Natural killer cell (primary cell): ENCODE results near the gene NDUFA13. TPM values are rescaled to one million over a fixed set of nuclear protein-coding genes. Genes with fewer than 3 reads are reported as not detected.

ENCODE experiments used
- ATAC-seq, 3 donors: fragments of 150-1000 bp in 2 of 3; fragments of 200-7000 bp in 1 of 3; cut with Tn5 transposase; 1 replicate in 1 of 3; 2 replicates in 2 of 3; pipeline ENCODE4 v1.10.0; 2021; ENCODE audit warnings: mild to moderate bottlenecking in 2 of 3, moderate library complexity in 2 of 3
- DNase-seq, 2 donors: peaks; one replicate each; pipeline versions ENCODE4 v3.0.0 to v3.0.0-alpha.2; 2013 to 2021; ENCODE audit warnings: mixed read lengths in 1 of 2
- H3K27ac ChIP-seq: one replicate; pipeline ENCODE4 v1.5.1; 2013; ENCODE audit warnings: mild to moderate bottlenecking, low read length
- H3K27me3 ChIP-seq: one replicate; pipeline ENCODE4 v1.6.1; 2013; ENCODE audit warnings: low read length; ENCODE audit not compliant: control insufficient read depth, insufficient read depth
- H3K36me3 ChIP-seq: one replicate; pipeline ENCODE4 v1.6.1; 2013; ENCODE audit warnings: low read length; ENCODE audit not compliant: control insufficient read depth, insufficient read depth
- H3K4me1 ChIP-seq: one replicate; pipeline ENCODE4 v1.6.1; 2013; ENCODE audit warnings: low read length; ENCODE audit not compliant: control insufficient read depth, insufficient read depth
- H3K4me3 ChIP-seq: one replicate; pipeline ENCODE4 v1.5.1; 2013; ENCODE audit warnings: low read length
- H3K9me3 ChIP-seq: one replicate; pipeline ENCODE4 v1.6.1; 2013; ENCODE audit warnings: low read length; ENCODE audit not compliant: control insufficient read depth, insufficient read depth
- H3K27ac Mint-ChIP-seq, 2 donors: one replicate each; pipeline ENCODE4 v1.8.0; 2022; ENCODE audit warnings: mild to moderate bottlenecking in 2 of 2, mixed read lengths in 2 of 2, moderate library complexity in 1 of 2
- H3K27me3 Mint-ChIP-seq, 2 donors: one replicate each; pipeline ENCODE4 v1.8.0; 2022; ENCODE audit warnings: low read depth in 2 of 2, mixed read lengths in 2 of 2
- H3K36me3 Mint-ChIP-seq: one replicate; pipeline ENCODE4 v1.8.0; 2022; ENCODE audit warnings: mixed read lengths
- H3K4me1 Mint-ChIP-seq, 2 donors: one replicate each; pipeline ENCODE4 v1.8.0; 2022; ENCODE audit warnings: mixed read lengths in 2 of 2
- H3K4me3 Mint-ChIP-seq: one replicate; pipeline ENCODE4 v1.8.0; 2022; ENCODE audit warnings: mild to moderate bottlenecking, moderate library complexity, mixed read lengths
- H3K9me3 Mint-ChIP-seq, 2 donors: one replicate each; pipeline ENCODE4 v1.8.0; 2022; ENCODE audit warnings: mixed read lengths in 2 of 2
- CTCF ChIP-seq: fragments of 200-600 bp; IDR thresholded peaks from one replicate; pipeline ENCODE4 v1.8.0; 2022; ENCODE audit warnings: antibody characterized with exemption
- WGBS: methylation state at CpG from one replicate; pipeline ENCODE4 v1.1.7; 2013; ENCODE audit warnings: missing lambda C conversion rate; ENCODE audit not compliant: insufficient coverage; 5-methylcytosine and 5-hydroxymethylcytosine counted together
- intact Hi-C: fragments of 100-400 bp; cut with micrococcal nuclease; formaldehyde crosslinking; loops from one replicate; pipeline ENCODE4 v1.14.2; 2022
- total RNA-seq, 4 donors: library from RNA; stranded (reverse); fragments of 120-200 nt in 1 of 4; gene quantifications; one replicate each; pipeline versions ENCODE4 v1.2.3 to v1.2.4, GENCODE V29; 2013 to 2022

Gene NDUFA13
- total RNA-seq, 3 donors from 2014 or later (not counting 1 experiment from before 2014, with no cell fraction given), result 165 to 191 (median 188) TPM

GRCh38 chr19:19517235-19517619 lies 1.2 kb downstream of the NDUFA13 start:
- DNase-seq (no peak), ATAC-seq (no peak)
- Mint-ChIP-seq H3K9me3 (no peaks in the 10 kb centered on the region), H3K27ac (no peak overlapping the region), H3K4me3 (peak overlapping the region; percentile 95), H3K36me3 (no peaks in the 10 kb centered on the region), H3K4me1 (peaks cover 12 to 25% of the 10 kb centered on the region in 2 donors), H3K27me3 (no peaks in the 10 kb centered on the region)
- 95% methylated on average over 8 of the region's 10 CpGs for WGBS
- no peaks in the 10 kb centered on the region for H3K27me3 ChIP-seq
- no peak overlapping the region for H3K27ac ChIP-seq
- peaks cover 31% of the 10 kb centered on the region for H3K4me1 ChIP-seq
- intact Hi-C loops, result no loop called here
- TF ChIP-seq CTCF, result no peak
- no peak overlapping the region for H3K4me3 ChIP-seq
- no peaks in the 10 kb centered on the region for H3K9me3 ChIP-seq
- peaks cover 4% of the 10 kb centered on the region for H3K36me3 ChIP-seq

DNA sequence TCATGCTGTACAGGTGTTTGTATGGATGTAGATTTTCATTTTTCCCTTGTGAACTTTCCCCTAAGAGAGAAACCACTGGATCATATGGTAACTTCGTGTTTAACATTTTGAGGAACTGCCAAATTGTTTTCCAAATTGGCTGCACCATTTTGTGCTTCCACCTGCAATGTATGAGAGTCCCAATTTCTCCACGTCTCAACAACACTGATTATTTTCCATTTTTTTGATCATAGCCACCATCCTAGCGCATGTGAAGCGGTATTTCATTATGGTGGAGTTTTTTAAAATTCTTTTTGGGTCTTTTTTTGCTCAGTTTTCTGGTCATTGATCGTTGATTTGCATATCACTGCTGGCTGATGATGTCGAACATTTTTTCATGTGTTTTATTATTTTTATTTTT lies 5.0 kb downstream of the NDUFA13 start:
- no peak overlapping the region for H3K27ac ChIP-seq
- TF ChIP-seq CTCF, result no peak
- peaks cover 18% of the 10 kb centered on the region for H3K4me1 ChIP-seq
- no peaks in the 10 kb centered on the region for H3K27me3 ChIP-seq
- no peaks in the 10 kb centered on the region for H3K9me3 ChIP-seq
- WGBS, result 84% methylated on average over 4 of the region's 6 CpGs
- H3K4me1 Mint-ChIP-seq, result peaks cover 12 to 24% of the 10 kb centered on the region in 2 donors
- intact Hi-C loops, result no loop called here
- H3K36me3 ChIP-seq, result peaks cover 12% of the 10 kb centered on the region
- ATAC-seq (no peak), DNase-seq (no peak)
- no peaks in the 10 kb centered on the region for H3K9me3 Mint-ChIP-seq
- H3K4me3 ChIP-seq, result no peak overlapping the region
- H3K36me3 Mint-ChIP-seq, result no peaks in the 10 kb centered on the region
- H3K27me3 Mint-ChIP-seq, result no peaks in the 10 kb centered on the region
- H3K4me3 Mint-ChIP-seq, result no peak overlapping the region
- no peak overlapping the region for H3K27ac Mint-ChIP-seq

- 100% methylated on average over 3 of the region's 3 CpGs for WGBS
- no peaks in the 10 kb centered on the region for H3K9me3 Mint-ChIP-seq
- Histone ChIP-seq H3K4me1 (peaks cover 7% of the 10 kb centered on the region), H3K27ac (no peak overlapping the region), H3K27me3 (no peaks in the 10 kb centered on the region), H3K9me3 (no peaks in the 10 kb centered on the region), H3K36me3 (peaks cover 22% of the 10 kb centered on the region), H3K4me3 (no peak overlapping the region)
- peaks cover 12 to 26% of the 10 kb centered on the region in 2 donors for H3K4me1 Mint-ChIP-seq
- DNase-seq (no peak), ATAC-seq (no peak)
- H3K4me3 Mint-ChIP-seq, result no peak overlapping the region
- H3K36me3 Mint-ChIP-seq, result no peaks in the 10 kb centered on the region
- TF ChIP-seq CTCF, result no peak
- no peaks in the 10 kb centered on the region for H3K27me3 Mint-ChIP-seq
- intact Hi-C loops, result no loop called here
- H3K27ac Mint-ChIP-seq, result no peak overlapping the region
Observed at GRCh38 chr19:19523177-19523576, 7.2 kb downstream of the NDUFA13 start.

DNA sequence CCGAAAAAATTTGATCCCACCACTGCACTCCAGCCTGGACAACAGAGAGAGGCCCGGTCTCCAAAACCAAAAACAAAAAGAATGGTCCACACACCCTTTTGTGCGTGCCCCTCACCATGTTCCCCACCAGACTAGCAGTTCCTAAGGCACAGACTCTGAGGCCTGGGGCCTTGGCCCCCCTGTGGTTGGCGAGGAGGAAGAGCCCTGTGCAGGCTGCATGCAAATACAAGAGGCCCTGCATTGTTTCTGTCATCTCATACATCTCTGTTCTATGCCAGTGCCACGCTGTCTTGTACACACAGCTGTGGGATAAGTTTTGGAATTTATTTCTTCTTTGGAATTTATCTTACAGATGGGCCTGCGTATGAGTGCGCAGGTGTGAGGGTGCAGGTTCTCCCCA lies 8.0 kb downstream of the NDUFA13 start:
- ATAC-seq (no peak), DNase-seq (no peak)
- H3K9me3 Mint-ChIP-seq, result no peaks in the 10 kb centered on the region
- Histone ChIP-seq H3K27me3 (no peaks in the 10 kb centered on the region), H3K36me3 (peaks cover 25% of the 10 kb centered on the region), H3K27ac (no peak overlapping the region), H3K9me3 (no peaks in the 10 kb centered on the region), H3K4me3 (no peak overlapping the region), H3K4me1 (peaks cover 7% of the 10 kb centered on the region)
- no peaks in the 10 kb centered on the region for H3K36me3 Mint-ChIP-seq
- no peaks in the 10 kb centered on the region for H3K27me3 Mint-ChIP-seq
- no peak for TF ChIP-seq CTCF
- H3K4me1 Mint-ChIP-seq, result peaks cover 11 to 26% of the 10 kb centered on the region in 2 donors
- 77% methylated on average over 7 of the region's 7 CpGs for WGBS
- H3K27ac Mint-ChIP-seq, result no peak overlapping the region
- no peak overlapping the region for H3K4me3 Mint-ChIP-seq
- intact Hi-C loops, result no loop called here
